OCI-LY3 (cell line): ENCODE measurements around the gene KLK8.

Experiments
- H2AFZ ChIP-seq: fragments of 200-600, 300-600 bp; shearing (Covaris generic); 2 replicates; pipeline ENCODE4 v1.6.0; 2014; ENCODE audit warnings: antibody characterized with exemption, low read depth, low read length
- H3K27ac ChIP-seq: fragments of 200-600, 300-600 bp; sonication (generic); 2 replicates; pipeline ENCODE4 v1.5.1; 2014; ENCODE audit warnings: mild to moderate bottlenecking, low read length, moderate library complexity, mixed read lengths
- H3K27me3 ChIP-seq: fragments of 200-600, 300-600 bp; sonication (generic); 2 replicates; pipeline ENCODE4 v1.6.1; 2014; ENCODE audit warnings: low read depth, low read length, mixed read lengths
- H3K36me3 ChIP-seq: fragments of 200-600, 300-600 bp; sonication (generic); replicated peaks from 2 replicates; pipeline ENCODE3; 2014; ENCODE audit warnings: low read depth, low read length, mixed read lengths
- H3K4me1 ChIP-seq: fragments of 300-600, 200-600 bp; sonication (generic); 2 replicates; pipeline ENCODE4 v1.6.1; 2014; ENCODE audit warnings: low read length, mixed read lengths
- H3K4me2 ChIP-seq: fragments of 200-600, 300-600 bp; sonication (generic); 2 replicates; pipeline ENCODE4 v1.6.1; 2014; ENCODE audit warnings: low read length, mixed read lengths
- H3K4me3 ChIP-seq: fragments of 300-600, 200-600 bp; sonication (generic); 2 replicates; pipeline ENCODE4 v1.5.1; 2014; ENCODE audit warnings: antibody characterized with exemption, mild to moderate bottlenecking, low read length, moderate library complexity
- H3K79me2 ChIP-seq: fragments of 300-600, 200-600 bp; shearing (Covaris generic); 2 replicates; pipeline ENCODE4 v1.6.1; 2014; ENCODE audit warnings: mild to moderate bottlenecking, low read length, mixed read lengths
- H3K9ac ChIP-seq: fragments of 300-600, 200-600 bp; shearing (Covaris generic); 2 replicates; pipeline ENCODE4 v1.6.0; 2014; ENCODE audit warnings: mild to moderate bottlenecking, low read length, moderate library complexity
- H3K9me3 ChIP-seq: fragments of 200-600, 300-600 bp; shearing (Covaris generic); 2 replicates; pipeline ENCODE4 v1.6.1; 2014; ENCODE audit warnings: low read length, mixed read lengths; ENCODE audit not compliant: insufficient read depth
- H4K20me1 ChIP-seq: fragments of 200-600, 300-600 bp; sonication (generic); 2 replicates; pipeline ENCODE4 v1.6.1; 2016; ENCODE audit warnings: low read length, mixed read lengths; ENCODE audit not compliant: insufficient read depth
- EZH2phosphoT487 ChIP-seq: fragments of 200-600 bp; shearing (Covaris generic); IDR thresholded peaks from 2 replicates; pipeline ENCODE4 v1.6.1; 2018; ENCODE audit warnings: antibody characterized with exemption, mixed run types, low read depth
- TF ChIP-seq, protein P1 (sequence below): fragments of 200-600, 300-600 bp; sonication (generic); IDR thresholded peaks from 2 replicates; pipeline ENCODE4 v1.5.1; 2014; ENCODE audit warnings: antibody characterized with exemption, low read length, low read depth

Gene KLK8

DNA sequence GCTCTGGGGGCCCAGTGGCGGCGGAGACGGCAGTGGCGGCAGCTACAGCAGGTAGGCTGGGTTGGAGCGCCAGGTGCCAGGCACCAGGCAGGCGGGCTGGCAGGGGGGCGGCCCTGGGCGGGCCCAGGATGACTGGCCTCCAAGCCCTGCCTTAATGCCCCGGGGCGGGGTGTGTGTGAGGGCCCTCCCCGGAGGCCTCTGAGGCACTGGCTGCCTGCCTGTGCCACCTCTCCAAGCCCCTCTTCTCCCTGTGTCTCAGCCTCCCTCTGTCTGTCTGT lies 25.1 kb upstream of the KLK8 start, which contains the start of gene KLK11:
Gene KLK11 (minus strand): TSS at position 63 of the 278 bp plus-strand sequence. CDS start 985 bp downstream, outside the sequence.
- no peak for TF ChIP-seq EZH2phosphoT487
- TF ChIP-seq, protein P1, sequence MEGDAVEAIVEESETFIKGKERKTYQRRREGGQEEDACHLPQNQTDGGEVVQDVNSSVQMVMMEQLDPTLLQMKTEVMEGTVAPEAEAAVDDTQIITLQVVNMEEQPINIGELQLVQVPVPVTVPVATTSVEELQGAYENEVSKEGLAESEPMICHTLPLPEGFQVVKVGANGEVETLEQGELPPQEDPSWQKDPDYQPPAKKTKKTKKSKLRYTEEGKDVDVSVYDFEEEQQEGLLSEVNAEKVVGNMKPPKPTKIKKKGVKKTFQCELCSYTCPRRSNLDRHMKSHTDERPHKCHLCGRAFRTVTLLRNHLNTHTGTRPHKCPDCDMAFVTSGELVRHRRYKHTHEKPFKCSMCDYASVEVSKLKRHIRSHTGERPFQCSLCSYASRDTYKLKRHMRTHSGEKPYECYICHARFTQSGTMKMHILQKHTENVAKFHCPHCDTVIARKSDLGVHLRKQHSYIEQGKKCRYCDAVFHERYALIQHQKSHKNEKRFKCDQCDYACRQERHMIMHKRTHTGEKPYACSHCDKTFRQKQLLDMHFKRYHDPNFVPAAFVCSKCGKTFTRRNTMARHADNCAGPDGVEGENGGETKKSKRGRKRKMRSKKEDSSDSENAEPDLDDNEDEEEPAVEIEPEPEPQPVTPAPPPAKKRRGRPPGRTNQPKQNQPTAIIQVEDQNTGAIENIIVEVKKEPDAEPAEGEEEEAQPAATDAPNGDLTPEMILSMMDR, result no peak
- no peak within 1 kb of the TSS for H2AFZ ChIP-seq
- no peak within 1 kb of the TSS for H3K27ac ChIP-seq
- no peaks in the 10 kb centered on the region for H4K20me1 ChIP-seq
- H3K4me3 ChIP-seq, result no peak within 1 kb of the TSS
- H3K79me2 ChIP-seq, result no peaks in the 10 kb centered on the region
- H3K9me3 ChIP-seq, result no peaks in the 10 kb centered on the region
- peaks cover 14% of the 10 kb centered on the region; the same call in 1 of the 2 replicates for H3K27me3 ChIP-seq
- H3K4me1 ChIP-seq, result no peaks in the 10 kb centered on the region
- H3K9ac ChIP-seq, result no peak within 1 kb of the TSS
- no peaks in the 10 kb centered on the region for H3K36me3 ChIP-seq
- H3K4me2 ChIP-seq, result no peak within 1 kb of the TSS

DNA sequence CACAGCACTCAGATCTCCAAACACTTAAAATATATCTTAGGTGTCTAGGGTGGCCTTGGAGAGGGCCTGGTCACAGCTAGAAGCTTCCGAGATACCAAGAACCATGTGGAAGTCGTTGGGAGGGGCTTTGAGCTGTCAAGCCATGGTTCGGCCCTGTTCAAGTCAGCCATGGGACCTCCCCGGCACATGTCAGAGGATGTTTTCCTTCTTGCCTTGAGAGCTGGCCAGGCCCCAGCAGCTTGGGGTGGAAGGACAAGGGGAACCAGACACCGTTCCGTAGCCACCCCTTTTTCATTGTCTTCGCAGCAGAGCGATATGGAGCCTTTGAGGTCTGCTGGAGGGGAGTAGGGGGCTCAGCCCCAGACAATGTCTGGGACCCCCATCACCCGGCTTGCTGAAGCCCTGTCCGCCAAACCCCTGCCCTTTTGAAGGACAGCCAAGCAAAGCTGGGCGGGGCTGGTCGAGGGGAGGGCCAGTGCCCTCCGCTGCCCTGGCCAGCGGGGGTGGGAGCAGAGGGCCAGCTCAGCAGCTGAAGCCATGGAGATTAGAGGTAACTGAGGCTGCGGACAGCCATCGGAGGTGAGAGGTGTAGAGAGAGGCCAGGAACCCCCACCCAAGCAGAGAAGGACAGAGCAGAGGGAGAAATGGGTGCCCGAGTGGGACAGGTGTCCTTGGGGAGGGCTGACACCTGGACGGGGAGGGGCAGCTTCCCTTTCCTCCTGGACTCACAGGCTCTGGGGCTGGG lies 24.6 kb upstream of the KLK8 start:
- Histone ChIP-seq H3K79me2 (no peaks in the 10 kb centered on the region), H3K27ac (no peak overlapping the region), H3K4me3 (no peak overlapping the region), H3K4me2 (no peak overlapping the region), H3K4me1 (0 out of 2 replicates have a peak, but pooled peaks cover 3% of the 10 kb centered on the region), H3K9ac (no peak overlapping the region), H3K36me3 (no peaks in the 10 kb centered on the region), H2AFZ (no peak overlapping the region), H3K27me3 (peaks cover 14% of the 10 kb centered on the region; the same call in 1 of the 2 replicates), H4K20me1 (no peaks in the 10 kb centered on the region), H3K9me3 (no peaks in the 10 kb centered on the region)
- no peak for TF ChIP-seq EZH2phosphoT487
- TF ChIP-seq, protein P1, result no peak

DNA sequence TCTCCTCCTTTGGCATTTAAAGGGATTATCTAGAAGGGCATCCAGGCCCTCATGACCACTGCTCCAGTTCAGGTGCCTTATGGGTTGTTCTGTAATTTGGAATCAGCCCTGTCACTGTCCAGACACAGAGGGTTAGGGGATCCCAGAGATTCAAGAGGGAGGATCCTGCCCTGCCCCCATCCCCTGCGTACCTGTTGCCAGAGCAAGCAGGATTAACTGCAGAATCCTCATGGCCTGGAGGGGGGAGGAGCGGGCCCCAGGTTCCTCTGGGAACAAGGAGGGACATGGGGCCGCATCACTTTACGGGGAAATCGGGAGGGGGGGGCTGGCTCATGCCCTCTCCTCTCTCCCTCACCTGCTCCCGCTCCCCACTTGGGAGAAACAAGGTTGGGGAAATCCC lies 24.0 kb upstream of the KLK8 start:
- Histone ChIP-seq H3K79me2 (no peaks in the 10 kb centered on the region), H3K9ac (no peak overlapping the region), H3K36me3 (no peaks in the 10 kb centered on the region), H3K4me3 (no peak overlapping the region), H3K9me3 (no peaks in the 10 kb centered on the region), H3K4me2 (no peak overlapping the region), H3K27me3 (peaks cover 14% of the 10 kb centered on the region; the same call in 1 of the 2 replicates), H3K27ac (no peak overlapping the region), H3K4me1 (0 out of 2 replicates have a peak, but pooled peaks cover 3% of the 10 kb centered on the region), H2AFZ (no peak overlapping the region), H4K20me1 (no peaks in the 10 kb centered on the region)
- TF ChIP-seq EZH2phosphoT487, result no peak
- TF ChIP-seq, protein P1, result no peak

DNA sequence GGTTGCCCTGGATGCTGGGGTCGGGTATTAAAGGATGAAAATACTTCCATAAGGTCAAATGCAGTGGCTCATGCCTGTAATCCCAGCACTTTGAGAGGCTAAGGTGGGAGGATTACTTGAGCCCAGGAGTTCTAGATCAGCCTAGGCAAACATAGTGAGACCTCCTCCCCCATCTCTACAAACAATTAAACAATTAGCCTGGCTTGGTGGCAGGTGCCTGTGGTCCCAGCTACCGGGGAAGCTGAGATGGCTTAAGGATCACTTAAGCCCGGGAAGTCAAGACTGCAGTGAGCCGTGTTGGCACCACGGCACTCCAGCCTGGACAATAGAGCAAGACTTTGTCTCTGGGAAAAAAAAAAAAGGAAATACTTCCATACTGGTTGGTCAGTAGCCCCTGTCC lies 23.5 kb upstream of the KLK8 start:
- Histone ChIP-seq H3K36me3 (no peaks in the 10 kb centered on the region), H3K79me2 (no peaks in the 10 kb centered on the region), H3K27me3 (peaks cover 14% of the 10 kb centered on the region; the same call in 1 of the 2 replicates), H3K4me2 (no peak overlapping the region), H4K20me1 (no peaks in the 10 kb centered on the region), H3K27ac (no peak overlapping the region), H3K4me1 (0 out of 2 replicates have a peak, but pooled peaks cover 3% of the 10 kb centered on the region), H2AFZ (no peak overlapping the region), H3K4me3 (no peak overlapping the region), H3K9ac (no peak overlapping the region), H3K9me3 (no peaks in the 10 kb centered on the region)
- TF ChIP-seq, protein P1, result no peak
- no peak for TF ChIP-seq EZH2phosphoT487
